Measurements from ENCODE around the gene C2orf81.

The C2orf81 gene

DNA sequence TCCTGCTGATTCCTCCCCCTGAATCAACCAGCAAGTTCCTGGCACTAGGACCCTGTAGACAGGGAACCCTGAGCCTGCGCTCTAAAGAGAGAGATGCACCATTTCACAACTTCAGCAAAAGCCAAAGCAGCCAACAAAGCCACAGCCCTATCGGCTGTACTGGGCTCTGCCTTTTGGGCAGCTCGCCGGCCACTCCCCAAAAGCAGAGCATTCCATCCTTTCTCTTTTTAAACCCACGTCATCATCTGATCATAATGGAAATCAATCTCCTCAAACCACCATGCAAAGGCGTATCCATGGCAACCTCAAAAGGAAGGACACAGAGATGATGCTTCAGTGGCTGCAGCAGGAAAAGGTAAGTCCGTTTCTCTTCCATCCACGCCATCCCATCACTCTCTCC, 36.0 kb downstream of the C2orf81 start:
- TF ChIP-seq, protein P1, sequence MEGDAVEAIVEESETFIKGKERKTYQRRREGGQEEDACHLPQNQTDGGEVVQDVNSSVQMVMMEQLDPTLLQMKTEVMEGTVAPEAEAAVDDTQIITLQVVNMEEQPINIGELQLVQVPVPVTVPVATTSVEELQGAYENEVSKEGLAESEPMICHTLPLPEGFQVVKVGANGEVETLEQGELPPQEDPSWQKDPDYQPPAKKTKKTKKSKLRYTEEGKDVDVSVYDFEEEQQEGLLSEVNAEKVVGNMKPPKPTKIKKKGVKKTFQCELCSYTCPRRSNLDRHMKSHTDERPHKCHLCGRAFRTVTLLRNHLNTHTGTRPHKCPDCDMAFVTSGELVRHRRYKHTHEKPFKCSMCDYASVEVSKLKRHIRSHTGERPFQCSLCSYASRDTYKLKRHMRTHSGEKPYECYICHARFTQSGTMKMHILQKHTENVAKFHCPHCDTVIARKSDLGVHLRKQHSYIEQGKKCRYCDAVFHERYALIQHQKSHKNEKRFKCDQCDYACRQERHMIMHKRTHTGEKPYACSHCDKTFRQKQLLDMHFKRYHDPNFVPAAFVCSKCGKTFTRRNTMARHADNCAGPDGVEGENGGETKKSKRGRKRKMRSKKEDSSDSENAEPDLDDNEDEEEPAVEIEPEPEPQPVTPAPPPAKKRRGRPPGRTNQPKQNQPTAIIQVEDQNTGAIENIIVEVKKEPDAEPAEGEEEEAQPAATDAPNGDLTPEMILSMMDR (IDR thresholded peaks at IDR 0.05; ENCODE audit: low read depth, low read length), result no peak
- no peak for TF ChIP-seq POLR2A (IDR thresholded peaks at IDR 0.05; ENCODE audit: extremely low read depth, insufficient read length)
- TF ChIP-seq, protein P2, sequence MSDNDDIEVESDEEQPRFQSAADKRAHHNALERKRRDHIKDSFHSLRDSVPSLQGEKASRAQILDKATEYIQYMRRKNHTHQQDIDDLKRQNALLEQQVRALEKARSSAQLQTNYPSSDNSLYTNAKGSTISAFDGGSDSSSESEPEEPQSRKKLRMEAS (IDR thresholded peaks at IDR 0.05; ENCODE audit: low read depth, low read length), result no peak
- no peak for TF ChIP-seq MYC (IDR thresholded peaks at IDR 0.05; ENCODE audit: low read depth, low read length)
- no peak overlapping the region for H3K4me3 ChIP-seq (ENCODE audit: low read depth, low read length)
- no peak for DNase-seq (ENCODE audit: low read depth)

- TF ChIP-seq, protein P1 (IDR thresholded peaks at IDR 0.05; ENCODE audit: low read depth, low read length), result no peak
- H3K4me3 ChIP-seq (ENCODE audit: low read depth, low read length), result no peak overlapping the region
- no peak for DNase-seq (ENCODE audit: low read depth)
These were observed 37.4 kb downstream of the C2orf81 start for GRCh38 chr2:74384051-74384450.

- TF ChIP-seq, protein P1 (IDR thresholded peaks at IDR 0.05; ENCODE audit: low read depth, low read length), result no peak
- no peak for TF ChIP-seq POLR2A (IDR thresholded peaks at IDR 0.05; ENCODE audit: extremely low read depth, insufficient read length)
- no peak overlapping the region for H3K4me3 ChIP-seq (ENCODE audit: low read depth, low read length)
- DNase-seq (ENCODE audit: low read depth), result no peak
These were observed 38.2 kb downstream of the C2orf81 start for GRCh38 chr2:74383254-74383653.

DNA sequence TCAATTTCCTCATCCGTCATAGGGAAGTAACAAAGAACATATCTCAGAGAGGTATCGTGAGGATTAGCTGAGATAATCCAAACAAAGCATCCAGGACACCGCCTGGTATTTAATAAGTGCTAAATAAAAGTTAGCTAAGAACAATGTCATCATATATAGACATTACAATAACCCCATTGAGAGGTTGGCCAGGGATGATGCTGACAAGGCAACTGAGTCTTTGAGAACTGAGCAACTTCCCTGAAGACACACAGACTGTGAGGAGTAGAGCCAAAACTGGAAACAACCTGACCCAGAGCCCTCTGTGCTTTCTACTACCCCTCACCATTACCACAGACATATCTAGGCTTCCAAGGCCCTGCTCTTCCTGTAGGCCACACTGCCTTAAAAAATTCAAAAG, 39.7 kb downstream of the C2orf81 start:
- no peak for DNase-seq (ENCODE audit: low read depth)
- TF ChIP-seq MYC (IDR thresholded peaks at IDR 0.05; ENCODE audit: low read depth, low read length) (no peak), POLR2A (IDR thresholded peaks at IDR 0.05; ENCODE audit: extremely low read depth, insufficient read length) (no peak)
- TF ChIP-seq, protein P2 (IDR thresholded peaks at IDR 0.05; ENCODE audit: low read depth, low read length), result no peak
- TF ChIP-seq, protein P1 (IDR thresholded peaks at IDR 0.05; ENCODE audit: low read depth, low read length), result no peak
- no peak overlapping the region for H3K4me3 ChIP-seq (ENCODE audit: low read depth, low read length)

DNA sequence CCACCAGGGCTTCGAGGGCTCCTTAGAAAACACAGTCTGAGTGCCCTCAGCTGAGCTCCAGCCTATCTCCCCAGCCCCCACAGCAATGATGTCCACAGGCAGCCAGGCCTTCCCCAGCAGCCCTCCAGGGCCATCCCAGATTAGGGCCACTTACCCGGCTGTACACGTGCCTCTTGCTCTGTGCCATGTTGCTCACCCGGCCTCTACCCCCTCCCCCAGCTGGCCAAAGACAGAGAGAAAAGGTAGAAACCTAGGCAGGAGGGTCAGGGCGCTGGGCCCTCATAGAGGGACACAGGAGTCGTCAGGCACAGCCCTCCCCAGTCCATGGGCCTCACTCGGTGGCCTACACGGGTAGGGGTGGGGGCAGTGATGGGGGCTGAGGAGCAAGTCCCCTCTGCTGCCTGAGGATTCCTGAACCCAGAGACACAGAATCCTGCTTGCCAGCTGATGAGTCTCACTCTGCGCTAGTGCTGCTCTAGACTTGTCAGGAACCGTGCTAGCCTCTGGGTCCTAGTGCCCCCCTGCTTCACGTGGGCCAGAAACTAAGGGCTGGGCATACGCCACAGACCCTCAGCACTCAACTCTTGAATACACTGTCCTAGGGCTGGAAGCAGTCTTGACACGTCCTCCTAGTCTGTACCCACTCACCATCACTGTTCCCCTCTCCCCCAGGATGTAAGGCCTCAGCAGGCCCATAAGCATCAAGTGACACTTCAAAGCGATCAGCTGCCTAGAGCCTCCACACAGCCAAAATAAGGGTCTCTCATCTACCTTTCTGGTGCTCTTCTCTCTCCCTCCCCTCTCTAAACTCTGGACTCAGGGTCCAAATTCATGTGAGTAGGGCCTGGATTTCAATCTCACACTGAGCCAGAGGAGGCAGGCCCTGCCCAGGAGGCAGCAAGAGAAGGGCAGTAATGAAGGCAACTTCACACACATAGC, 41.3 kb downstream of the C2orf81 start, which contains the start of gene DCTN1:
Gene DCTN1, minus strand, starts transcription at position 461 of the 939 bp plus-strand sequence. Its CDS starts 274 bp downstream, at position 187.
- TF ChIP-seq, protein P2 (IDR thresholded peaks at IDR 0.05; ENCODE audit: low read depth, low read length), result no peak
- TF ChIP-seq MYC (IDR thresholded peaks at IDR 0.05; ENCODE audit: low read depth, low read length) (no peak), POLR2A (IDR thresholded peaks at IDR 0.05; ENCODE audit: extremely low read depth, insufficient read length) (no peak)
- TF ChIP-seq, protein P1 (IDR thresholded peaks at IDR 0.05; ENCODE audit: low read depth, low read length), result no peak
- DNase-seq (ENCODE audit: low read depth), result no peak
- H3K4me3 ChIP-seq (ENCODE audit: low read depth, low read length), result no peak within 1 kb of the TSS

DNA sequence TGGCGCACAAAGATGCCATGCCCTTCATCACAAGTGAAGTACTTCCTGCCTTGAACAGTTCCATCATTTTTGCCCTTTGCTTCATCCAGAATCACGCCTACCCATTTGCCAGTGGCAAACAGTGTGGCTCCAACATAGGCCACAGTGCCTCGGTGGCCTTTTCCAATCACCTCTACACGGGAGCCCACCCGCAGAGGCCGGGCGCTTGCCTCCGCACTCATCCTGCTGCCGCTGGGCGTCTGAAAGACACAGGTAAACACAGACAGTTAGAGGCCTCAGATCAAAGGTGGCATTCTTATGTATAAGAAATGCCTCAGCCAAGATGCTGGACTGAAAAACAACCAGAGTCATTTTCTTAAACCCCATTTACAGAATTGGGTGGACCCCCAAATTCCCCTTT, 43.4 kb downstream of the C2orf81 start:
- no peak for DNase-seq (ENCODE audit: low read depth)
- TF ChIP-seq MYC (IDR thresholded peaks at IDR 0.05; ENCODE audit: low read depth, low read length) (no peak), POLR2A (IDR thresholded peaks at IDR 0.05; ENCODE audit: extremely low read depth, insufficient read length) (no peak)
- TF ChIP-seq, protein P1 (IDR thresholded peaks at IDR 0.05; ENCODE audit: low read depth, low read length), result no peak
- TF ChIP-seq, protein P2 (IDR thresholded peaks at IDR 0.05; ENCODE audit: low read depth, low read length), result no peak
- no peak overlapping the region for H3K4me3 ChIP-seq (ENCODE audit: low read depth, low read length)

Measured in NB4 (cell line).